HG03469 (cell line): ENCODE results near the gene TMTC3.
"Not testable (repeated sequence)": the region's sequence is repeated elsewhere in the genome, so short reads cannot be mapped to it uniquely, and the experiment has no call there.

ENCODE experiments used
- ATAC-seq: cut with Tn5 transposase; IDR thresholded peaks from one replicate; pipeline ENCODE4 v1.9.1; 2021; ENCODE audit warnings: mild to moderate bottlenecking, moderate library complexity, moderate number of reproducible peaks; ENCODE audit not compliant: unreplicated experiment

TMTC3 gene

DNA sequence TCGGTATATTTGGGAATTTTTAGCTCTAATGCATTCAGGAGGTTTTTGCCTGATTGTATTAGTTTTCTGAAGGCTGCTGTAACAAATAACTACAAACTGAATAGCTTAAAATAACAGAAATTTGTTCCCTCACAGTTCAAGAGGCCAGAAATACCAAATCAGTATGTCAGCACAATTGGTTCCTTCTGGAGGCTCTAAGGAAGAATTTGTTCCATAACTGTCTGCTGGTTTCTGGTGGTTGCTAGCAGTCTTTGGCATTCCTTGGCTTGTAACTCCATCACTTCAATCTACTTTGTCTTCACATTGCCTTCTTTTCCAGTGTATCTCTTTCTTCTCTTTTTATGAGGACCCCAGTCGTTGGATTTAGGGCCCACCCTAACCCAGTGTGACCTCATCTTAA, 21.3 kb downstream of the TMTC3 start:
- no peak for ATAC-seq

DNA sequence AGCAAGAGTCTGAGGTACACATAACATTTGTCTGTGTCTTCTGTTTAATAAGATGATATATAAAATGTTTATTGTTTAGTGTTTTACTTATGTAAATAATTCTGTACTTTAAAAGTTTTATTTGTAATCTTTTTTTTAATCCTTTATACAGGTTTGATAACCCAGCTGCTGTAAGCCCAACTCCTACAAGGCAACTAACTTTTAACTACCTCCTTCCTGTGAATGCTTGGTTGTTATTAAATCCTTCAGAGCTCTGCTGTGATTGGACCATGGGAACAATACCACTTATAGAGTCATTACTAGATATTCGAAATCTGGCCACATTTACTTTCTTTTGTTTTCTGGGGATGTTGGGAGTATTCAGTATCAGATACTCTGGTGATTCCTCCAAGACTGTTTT, 24.1 kb downstream of the TMTC3 start:
- no peak for ATAC-seq

DNA sequence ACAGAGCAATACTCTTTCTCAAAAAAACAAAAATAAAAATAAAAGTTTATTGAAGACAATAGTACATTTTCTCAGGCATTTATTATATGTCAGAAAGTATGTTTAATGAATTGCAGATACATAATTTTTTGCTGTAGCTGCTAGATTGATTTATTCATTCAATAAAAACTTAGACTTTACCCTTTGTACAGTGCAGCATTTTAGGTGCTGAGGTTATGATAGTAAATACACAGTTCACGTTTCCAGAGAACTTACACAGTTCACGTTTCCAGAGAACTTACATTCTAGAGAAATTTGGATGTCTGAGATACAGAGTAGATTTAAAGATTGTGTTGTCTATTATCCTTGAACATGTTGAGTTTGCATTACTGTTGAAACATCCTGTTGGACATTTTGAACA, 25.3 kb downstream of the TMTC3 start:
- ATAC-seq: no peak

DNA sequence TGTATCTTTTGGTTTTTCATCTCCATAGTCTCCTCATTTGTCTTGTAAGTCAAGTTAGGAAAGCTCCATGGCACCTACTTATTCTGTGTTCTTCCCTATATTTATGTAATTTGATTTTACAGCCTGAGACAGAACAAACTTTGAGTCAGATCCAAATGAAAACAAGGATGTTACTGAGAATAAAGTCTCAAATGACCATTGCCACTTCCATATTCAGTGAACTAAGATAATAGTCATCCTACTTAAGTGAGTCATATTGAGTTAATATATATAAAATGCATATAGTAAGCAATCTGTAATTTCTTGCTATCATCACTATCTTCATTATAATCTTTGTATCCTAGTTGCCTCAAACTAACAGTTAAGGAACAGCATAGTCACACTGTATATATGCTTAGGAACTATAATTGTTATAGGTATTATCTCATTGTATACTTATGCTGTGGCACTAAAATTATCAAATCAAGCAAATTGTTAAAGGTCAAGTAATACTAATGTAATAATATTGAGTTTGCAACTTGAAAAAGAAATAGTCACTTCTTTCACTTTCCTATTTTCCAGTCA, 30.8 kb downstream of the TMTC3 start:
- ATAC-seq: no peak

DNA sequence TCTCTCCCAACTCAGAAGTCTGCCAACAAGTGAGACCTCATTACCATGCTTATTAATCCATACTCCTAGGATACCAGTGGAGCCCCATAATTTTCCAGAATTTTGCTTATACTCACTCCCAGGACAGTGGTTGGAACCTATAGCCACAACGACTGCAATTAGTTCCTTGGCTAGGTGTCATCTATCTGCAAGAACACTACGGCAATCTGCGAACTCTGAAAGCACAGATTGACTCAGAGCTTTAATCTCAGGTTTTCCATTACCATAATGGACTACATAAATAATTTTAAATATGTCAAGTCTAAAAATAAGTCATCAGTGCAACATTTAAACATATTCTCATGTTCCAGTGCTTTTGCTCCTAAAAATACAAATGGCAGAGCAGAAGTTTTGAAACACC, 33.4 kb downstream of the TMTC3 start:
- ATAC-seq: no peak

DNA sequence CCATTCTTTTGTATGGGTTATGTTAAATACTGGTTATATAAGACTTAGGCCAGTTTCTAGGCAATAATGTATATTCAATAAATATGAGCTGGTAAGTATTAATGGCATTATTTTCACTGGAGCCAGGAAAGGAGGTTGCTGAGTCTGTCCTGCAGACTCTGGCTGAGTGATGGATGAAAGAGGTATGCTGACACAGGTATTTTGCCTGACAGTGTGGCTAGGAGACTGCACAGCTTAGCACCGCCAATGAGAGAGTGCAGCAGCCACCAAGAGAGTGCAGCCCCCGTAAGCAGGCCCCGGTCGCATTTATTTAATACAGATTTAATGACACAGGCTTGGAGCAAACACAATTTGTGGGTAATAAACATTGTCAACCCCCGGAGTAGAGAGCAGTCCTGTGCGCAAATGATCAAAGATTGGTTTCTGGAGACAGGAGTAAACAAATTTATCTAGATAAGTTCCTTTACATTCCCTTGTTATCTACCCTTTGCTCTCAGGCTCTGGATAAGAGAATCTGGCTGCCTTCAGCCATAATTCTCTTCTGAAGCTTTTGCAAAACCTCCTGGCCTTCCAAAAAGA, 37.4 kb downstream of the TMTC3 start:
- ATAC-seq: no peak

DNA sequence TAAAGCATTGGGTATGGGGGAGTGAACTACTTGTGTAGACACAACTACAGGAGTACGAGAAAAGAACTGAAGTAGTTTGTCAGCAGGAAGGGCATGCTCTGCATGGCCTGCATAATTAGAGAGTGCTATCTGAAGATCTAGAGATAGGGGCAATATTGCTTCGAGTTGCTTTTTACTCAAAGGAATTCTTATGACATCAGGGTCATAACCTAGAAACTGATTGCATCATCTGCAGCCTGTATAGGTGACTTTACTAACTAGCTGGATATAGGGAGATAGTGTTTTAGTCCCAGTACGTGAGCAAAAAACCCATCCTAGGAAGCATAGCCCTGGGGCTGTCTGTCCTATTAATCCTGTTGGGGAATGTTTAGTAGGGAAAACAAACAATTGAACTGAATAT, 39.8 kb downstream of the TMTC3 start:
- no peak for ATAC-seq

DNA sequence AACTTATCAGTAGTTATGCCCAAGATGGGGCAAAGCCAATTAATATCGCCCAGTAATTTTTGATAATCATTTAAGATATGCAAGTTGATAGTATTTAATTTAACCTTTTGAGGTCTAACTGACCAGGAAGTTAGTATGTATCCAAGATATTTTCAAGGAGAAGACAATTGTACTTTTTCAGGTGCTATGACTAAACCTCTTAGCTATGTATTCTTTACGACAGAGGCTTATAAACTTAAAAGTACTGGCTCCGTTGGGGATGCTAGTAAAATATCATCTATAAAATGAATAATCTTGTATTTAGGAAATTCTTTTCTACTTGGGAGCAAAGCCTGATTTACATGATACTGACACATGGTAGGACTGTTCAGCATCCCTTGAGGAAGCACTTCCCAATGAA, 40.3 kb downstream of the TMTC3 start:
- ATAC-seq: no peak

DNA sequence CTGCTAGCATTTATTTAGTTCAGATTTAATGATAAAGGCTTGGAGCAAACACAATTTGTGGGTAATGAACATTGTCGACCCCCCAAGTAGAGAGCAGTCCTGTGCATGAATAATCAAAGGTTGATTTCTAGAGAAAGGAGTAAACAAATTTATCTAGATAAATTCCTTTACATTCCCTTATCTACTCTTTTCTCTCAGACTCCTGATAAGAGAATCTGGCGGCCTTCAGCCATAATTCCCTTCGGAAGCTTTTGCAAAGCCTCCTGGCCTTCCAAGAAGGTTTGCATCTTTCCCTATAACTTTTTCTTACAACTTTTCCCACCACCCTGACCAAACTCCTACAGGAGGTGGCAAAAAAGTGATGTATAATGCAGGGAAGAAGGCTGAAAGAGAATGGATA, 42.1 kb downstream of the TMTC3 start:
- no peak for ATAC-seq

DNA sequence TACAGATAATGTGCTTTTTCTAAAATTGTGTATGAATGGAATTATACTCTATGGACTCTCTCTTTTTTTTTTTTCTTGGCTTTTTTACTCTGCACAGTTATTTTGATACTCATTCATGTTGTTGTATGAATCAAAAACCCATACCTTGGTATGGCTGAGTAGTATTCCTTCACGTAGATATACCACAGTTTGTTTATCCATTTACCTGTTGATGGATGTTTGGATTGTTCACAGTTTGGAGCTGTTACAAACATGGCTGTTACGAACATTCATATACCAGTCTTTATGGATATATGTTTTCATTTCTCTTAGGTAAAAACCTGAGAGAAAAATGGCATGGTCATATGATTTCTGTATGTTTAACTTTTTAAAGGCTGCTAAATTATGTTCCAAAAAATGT, 43.2 kb downstream of the TMTC3 start:
- ATAC-seq: no peak

DNA sequence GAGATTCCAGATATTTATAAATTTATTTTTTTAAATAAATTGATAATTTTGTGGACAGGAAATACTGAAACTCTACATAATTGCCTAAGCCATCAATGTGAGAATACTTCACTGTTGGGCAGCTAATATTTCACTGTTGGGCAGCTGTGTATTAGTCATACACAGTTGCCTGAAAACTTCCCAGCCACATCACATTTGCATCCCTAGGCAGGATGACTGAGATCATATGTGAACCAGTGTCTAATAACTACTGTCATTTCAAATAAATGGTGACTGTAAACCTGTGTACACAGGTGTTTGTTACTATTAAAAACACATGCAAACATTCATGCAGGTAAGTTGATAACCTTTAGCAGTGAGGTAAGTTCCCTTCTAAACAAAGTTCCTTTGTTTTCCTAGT, 43.9 kb downstream of the TMTC3 start:
- peak; percentile 91 for ATAC-seq

DNA sequence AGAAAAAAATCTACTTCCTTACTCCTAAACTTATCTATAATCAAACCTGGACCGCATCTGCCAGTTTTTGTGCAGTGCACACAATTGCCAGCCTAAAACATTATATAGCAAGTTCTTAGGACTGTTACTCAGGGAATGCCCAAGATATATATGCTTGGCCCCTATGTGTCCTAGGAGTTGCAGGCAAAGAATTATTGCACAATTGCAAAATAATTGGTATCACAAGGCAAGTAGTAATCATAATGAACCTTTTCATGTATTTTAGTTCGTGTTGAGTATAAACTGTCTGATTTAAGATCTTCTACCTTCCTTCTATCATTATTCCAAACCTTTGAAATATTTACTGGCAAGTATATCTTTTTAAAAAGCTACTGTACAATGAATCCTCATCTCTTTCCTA, 45.5 kb downstream of the TMTC3 start:
- no peak for ATAC-seq

DNA sequence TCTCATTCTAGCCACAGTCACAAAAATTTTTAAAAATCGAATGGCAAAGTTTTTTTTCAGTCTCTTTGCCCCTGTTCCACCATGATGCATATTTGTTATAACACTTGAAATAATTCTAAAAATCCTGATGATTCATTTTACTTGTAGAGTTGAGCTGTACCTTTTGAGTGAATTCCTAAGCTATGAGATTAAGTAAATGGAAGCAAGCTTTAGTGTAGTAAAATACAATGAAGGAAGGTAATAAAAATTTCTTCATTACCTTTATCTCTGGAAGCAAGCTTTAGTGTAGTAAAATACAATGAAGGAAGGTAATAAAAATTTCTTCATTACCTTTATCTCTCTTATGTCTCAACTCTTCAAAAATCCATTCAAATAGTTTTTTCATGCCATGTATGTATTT, 46.1 kb downstream of the TMTC3 start:
- ATAC-seq: no peak

DNA sequence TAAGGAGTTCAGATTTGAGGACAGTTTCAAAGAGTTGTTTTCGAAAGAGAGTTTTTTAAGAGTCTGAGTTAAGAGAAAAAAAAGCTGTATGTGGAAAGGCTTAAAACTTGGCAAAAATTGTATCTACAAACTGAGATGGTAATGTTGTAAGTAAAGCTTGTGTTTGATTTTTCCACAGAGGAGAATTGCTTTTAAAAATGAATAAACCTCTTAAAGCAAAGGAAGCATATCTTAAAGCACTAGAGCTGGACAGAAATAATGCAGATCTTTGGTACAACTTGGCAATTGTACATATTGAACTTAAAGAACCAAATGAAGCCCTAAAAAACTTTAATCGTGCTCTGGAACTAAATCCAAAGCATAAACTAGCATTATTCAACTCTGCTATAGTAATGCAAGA, 50.3 kb downstream of the TMTC3 start:
- ATAC-seq: no peak

DNA sequence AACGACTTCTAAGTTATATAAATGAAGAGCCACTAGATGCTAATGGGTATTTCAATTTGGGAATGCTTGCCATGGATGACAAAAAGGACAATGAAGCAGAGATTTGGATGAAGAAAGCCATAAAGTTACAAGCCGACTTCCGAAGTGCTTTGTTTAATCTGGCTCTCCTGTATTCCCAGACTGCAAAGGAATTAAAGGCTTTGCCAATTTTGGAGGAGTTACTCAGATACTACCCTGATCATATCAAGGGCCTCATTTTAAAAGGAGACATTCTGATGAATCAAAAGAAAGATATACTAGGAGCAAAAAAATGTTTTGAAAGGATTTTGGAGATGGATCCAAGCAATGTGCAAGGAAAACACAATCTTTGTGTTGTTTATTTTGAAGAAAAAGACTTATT, 52.8 kb downstream of the TMTC3 start:
- no peak for ATAC-seq

DNA sequence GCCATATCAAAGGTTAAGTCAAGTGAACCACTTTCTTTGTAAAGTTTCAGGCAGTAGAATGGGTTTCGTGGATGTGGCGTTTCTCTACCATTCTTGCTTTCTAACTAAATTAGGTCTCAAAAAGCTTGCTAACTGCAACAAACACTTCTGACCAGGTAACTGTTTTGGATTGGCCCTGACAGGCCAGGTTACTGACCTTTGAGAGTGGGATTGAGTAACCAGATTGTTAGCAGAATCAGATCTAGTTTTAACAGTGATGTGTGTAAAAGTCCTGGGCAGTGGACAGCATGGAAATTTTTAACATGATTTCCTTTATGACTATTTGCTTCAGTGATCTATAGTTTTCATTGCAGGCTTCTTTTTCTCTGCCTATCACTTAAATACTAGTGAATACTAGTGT, 57.9 kb downstream of the TMTC3 start:
- no peak for ATAC-seq

DNA sequence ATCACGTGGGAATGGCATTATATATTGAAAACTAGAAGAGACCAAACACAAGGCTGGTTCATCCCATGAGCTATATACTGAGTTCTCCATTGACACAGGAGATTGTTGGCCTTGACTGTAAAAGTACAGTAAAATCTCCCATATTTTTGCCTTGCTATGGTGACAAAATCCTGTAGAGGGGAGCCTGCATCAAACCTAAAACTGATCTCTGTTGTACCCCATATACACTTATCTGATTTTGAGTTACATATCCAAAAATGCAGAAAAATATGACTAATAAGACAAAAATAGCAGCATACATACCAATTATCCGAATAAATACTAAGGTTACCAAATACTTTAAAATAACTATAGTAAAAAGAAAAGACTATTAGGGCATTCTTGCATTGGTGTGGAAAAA, 60.4 kb downstream of the TMTC3 start:
- no peak for ATAC-seq

DNA sequence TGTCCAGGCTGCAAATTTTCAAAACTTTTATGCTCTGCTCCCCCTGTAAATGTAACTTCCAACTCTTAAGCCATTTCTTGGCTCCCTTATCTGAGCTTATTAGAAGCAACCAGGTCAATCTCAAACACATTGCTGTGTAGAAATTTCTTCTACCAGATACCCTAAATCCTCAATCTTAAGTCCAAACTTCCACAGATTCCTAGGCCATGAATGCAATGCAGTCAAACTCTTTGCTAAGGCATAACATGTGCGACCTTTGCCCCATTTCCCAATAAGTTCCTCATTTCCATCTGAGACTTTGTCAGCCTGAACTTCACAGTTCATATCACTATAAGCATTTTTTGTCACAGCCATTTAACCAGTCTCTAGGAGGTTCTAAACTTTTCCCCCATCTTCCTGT, 64.5 kb downstream of the TMTC3 start:
- no peak for ATAC-seq

DNA sequence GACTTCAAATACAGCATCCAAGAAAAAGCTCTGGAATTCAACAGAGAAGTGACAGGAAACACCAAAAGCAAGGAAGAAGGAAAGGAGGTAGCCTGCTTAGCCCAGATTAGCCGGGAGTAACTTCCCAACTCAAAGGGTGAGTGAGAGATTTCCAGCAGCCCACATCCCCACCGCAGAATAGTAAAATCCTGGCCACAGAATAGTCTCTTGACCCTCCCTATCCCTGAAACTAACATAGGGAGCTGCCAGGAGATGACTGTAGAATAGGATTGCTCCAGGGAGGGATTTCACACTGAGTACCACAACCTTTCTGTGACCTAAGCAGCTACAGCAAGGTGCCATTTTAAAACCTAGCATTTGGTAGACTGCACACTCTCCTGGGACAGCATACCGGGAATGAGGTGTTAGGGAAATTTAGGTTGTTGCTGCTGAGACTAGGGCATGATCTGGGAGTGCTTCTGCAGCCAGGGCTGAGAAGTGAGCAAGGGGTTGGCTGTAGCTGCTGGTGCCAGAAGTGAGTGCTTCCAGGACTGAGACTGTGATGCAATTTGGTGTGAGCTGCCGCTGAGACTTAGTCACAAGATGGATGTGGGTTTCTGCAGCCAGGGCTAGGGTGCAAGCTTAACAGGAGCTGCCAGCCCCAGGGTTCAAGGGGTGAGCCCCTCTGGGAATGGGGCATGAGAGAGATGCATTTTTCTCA, 66.0 kb downstream of the TMTC3 start:
- no peak for ATAC-seq

DNA sequence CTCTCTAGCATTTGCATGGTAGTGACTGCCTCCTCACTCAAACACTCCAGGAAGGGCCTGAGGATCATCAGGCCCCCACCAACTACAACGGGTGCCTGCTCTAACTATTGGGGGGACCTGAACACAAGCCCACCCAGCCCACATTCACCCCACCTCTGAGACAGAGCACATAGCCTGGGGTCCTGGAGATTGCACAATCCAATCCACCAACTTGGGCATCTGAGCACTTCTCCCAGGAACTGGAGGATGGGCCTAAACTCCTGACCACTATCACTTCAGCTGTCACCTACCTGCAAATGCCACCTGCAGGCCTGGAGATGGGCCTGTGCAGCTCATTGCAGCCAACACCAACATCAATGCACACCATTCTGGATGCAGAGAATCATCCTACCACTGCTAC, 66.6 kb downstream of the TMTC3 start:
- no peak for ATAC-seq

DNA sequence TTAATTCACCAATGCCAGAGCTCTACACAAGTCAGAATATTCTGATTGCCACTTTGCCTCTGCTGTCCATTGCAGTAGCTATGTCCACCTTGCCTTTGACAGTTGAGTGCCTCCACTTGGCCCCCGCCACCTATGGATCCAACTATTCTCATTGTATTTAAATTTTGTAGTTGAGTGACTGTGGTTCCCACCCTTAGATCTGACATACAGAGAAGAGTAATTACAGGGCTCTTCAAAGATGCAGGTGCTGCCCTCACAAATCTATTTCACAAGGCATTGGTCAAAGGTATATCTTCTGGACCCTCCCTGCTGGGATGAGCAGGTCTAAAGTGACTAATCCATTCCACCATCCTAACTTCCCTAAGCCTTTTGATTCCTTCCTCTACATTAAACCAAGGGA, 68.2 kb downstream of the TMTC3 start:
- ATAC-seq: not testable (repeated sequence)

DNA sequence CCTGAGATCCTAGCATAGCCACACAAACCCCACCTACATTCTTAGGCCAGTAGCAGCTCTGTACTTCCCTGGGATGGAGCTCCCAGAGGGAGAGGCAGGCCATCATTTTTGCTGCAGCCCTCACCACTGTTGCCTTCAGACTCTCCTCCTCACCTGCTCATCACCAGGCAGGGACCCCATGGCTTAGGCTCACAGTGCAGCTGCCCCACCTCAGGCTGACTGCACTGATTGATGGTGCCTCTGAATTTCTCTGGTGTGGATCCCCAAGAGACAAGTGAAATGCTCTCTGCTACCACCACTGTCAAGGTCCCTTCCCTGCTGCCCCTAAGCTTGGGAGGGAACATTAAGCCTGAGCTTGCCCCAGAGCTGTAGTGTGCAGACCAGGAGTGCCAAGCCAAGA, 76.2 kb downstream of the TMTC3 start:
- ATAC-seq: no peak

DNA sequence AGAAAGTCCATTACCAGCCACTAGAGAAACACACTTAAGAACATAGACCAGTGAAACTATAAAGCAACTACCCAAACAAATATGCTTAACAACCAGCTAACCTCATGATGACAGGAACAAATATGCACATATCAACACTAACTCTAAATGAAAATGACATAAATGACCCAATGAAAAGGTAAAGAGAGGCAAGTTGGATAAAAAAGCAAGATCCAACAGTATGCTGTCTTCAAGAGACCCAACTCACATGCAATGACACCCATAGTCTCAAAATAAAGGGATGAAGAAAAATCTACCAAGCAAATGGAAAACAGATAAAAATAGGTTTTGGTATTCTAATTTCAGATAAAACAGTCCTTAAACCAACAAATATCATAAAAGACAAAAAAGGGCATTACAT, 77.8 kb downstream of the TMTC3 start:
- ATAC-seq: no peak
